HEK293T (cell line): ENCODE measurements around the gene PINK1.

ENCODE experiments used
- ARNT ChIP-seq: fragments of 450-650 bp; IDR thresholded peaks from 2 replicates; pipeline ENCODE4 v1.6.1; 2017; ENCODE audit warnings: mild to moderate bottlenecking
- BHLHE40 ChIP-seq: fragments of 450-650 bp; IDR thresholded peaks from 2 replicates; pipeline ENCODE4 v1.6.1; 2016; ENCODE audit warnings: mild to moderate bottlenecking, moderate library complexity, borderline replicate concordance
- ELF4 ChIP-seq: fragments of 450-650 bp; IDR thresholded peaks from 2 replicates; pipeline ENCODE4 v1.6.1; 2017; ENCODE audit warnings: antibody characterized with exemption
- FOXA1 ChIP-seq: fragments of 450-650 bp; IDR thresholded peaks from 2 replicates; pipeline ENCODE4 v1.6.1; 2016; ENCODE audit warnings: mild to moderate bottlenecking
- FOXM1 ChIP-seq: fragments of 450-650 bp; IDR thresholded peaks from 2 replicates; pipeline ENCODE4 v1.6.1; 2017; ENCODE audit warnings: mild to moderate bottlenecking, borderline replicate concordance
- HDGF ChIP-seq: fragments of 450-650 bp; IDR thresholded peaks from 2 replicates; pipeline ENCODE4 v1.6.1; 2017; ENCODE audit warnings: antibody characterized with exemption, borderline replicate concordance
- L3MBTL2 ChIP-seq: fragments of 450-650 bp; conservative IDR thresholded peaks from 2 replicates; pipeline ENCODE4 v1.6.1; 2016; ENCODE audit warnings: mild to moderate bottlenecking
- LEF1 ChIP-seq: fragments of 450-650 bp; IDR thresholded peaks from 2 replicates; pipeline ENCODE4 v1.6.1; 2017; ENCODE audit warnings: mild to moderate bottlenecking, borderline replicate concordance
- SP1 ChIP-seq: fragments of 450-650 bp; IDR thresholded peaks from 2 replicates; pipeline ENCODE4 v1.6.1; 2017
- SUZ12 ChIP-seq: fragments of 450-650 bp; IDR thresholded peaks from 2 replicates; pipeline ENCODE4 v1.6.1; 2016; ENCODE audit warnings: mild to moderate bottlenecking
- TARDBP ChIP-seq: fragments of 450-650 bp; IDR thresholded peaks from 2 replicates; pipeline ENCODE4 v1.6.1; 2016
- ZNF384 ChIP-seq: fragments of 450-650 bp; IDR thresholded peaks from 2 replicates; pipeline ENCODE4 v1.6.1; 2016

DNA sequence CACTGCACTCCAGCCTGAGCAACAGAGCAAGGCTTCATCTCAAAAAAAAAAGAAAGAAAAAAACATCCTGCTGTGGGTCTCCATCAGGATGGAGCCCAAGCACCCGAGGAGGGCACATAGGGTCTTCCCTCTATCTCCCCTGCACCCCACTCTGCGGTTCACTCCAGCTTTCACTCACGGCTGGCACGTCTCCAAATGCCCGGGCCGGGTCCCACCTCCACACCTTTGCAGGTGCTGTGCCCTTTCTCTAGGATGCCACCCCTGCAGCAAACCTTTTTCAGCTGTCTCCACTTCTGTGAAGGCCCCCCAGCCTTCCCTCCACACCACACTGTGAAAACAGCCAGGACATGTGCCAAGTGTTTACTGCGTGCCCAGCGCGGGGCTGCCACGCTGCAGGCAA is 50.4 kb downstream of the PINK1 start:
- TF ChIP-seq SP1 (no peak), BHLHE40 (no peak), FOXM1 (no peak), FOXA1 (no peak), HDGF (no peak), ELF4 (no peak), TARDBP (no peak), L3MBTL2 (no peak), ARNT (no peak), SUZ12 (no peak), ZNF384 (no peak), LEF1 (no peak)
